Measurements from ENCODE around the gene AGTR1. TPM values are rescaled to one million over a fixed set of nuclear protein-coding genes. Genes with fewer than 3 reads are reported as not detected.

AGTR1 gene
- total RNA-seq, 1 donor, result 10.5 TPM

- H3K4me2 ChIP-seq (ENCODE audit: insufficient read depth, low read length), result no peak overlapping the region
- H4K20me1 ChIP-seq (ENCODE audit: insufficient read depth, low read length), result no peaks in the 10 kb centered on the region
- H2AFZ ChIP-seq (ENCODE audit: low read length), result no peak overlapping the region
- no peaks in the 10 kb centered on the region for H3K9me3 ChIP-seq (ENCODE audit: low read depth, low read length)
- no peaks in the 10 kb centered on the region for H3K36me3 ChIP-seq (ENCODE audit: insufficient read depth, low read length)
- no peak overlapping the region for H3K4me3 ChIP-seq (ENCODE audit: insufficient read depth, low read length)
- DNase-seq (ENCODE audit: insufficient read length, low spot score, missing footprints), result no peak
- no peaks in the 10 kb centered on the region for H3K4me1 ChIP-seq (ENCODE audit: insufficient read depth, low read length)
- no peaks in the 10 kb centered on the region for H3K79me2 ChIP-seq (ENCODE audit: insufficient read depth, low read length)
- TF ChIP-seq CTCF (IDR thresholded peaks at IDR 0.05; ENCODE audit: extremely low read depth, low read depth, low read length), result no peak
- H3K27me3 ChIP-seq (ENCODE audit: insufficient read depth, low read length), result no peaks in the 10 kb centered on the region
- H3K27ac ChIP-seq (ENCODE audit: low read depth, low read length), result no peak overlapping the region
Observed at GRCh38 chr3:148657470-148657869, 40.2 kb upstream of the AGTR1 start.

GRCh38 chr3:148659512-148659911 lies 38.2 kb upstream of the AGTR1 start:
- no peak overlapping the region for H3K4me3 ChIP-seq (ENCODE audit: insufficient read depth, low read length)
- no peak for TF ChIP-seq CTCF (IDR thresholded peaks at IDR 0.05; ENCODE audit: extremely low read depth, low read depth, low read length)

GRCh38 chr3:148680289-148680688 lies 17.4 kb upstream of the AGTR1 start:
- no peak overlapping the region for H3K4me2 ChIP-seq (ENCODE audit: insufficient read depth, low read length)
- H3K79me2 ChIP-seq (ENCODE audit: insufficient read depth, low read length), result no peaks in the 10 kb centered on the region
- DNase-seq (ENCODE audit: insufficient read length, low spot score, missing footprints), result no peak
- H3K4me1 ChIP-seq (ENCODE audit: insufficient read depth, low read length), result no peaks in the 10 kb centered on the region
- no peaks in the 10 kb centered on the region for H4K20me1 ChIP-seq (ENCODE audit: insufficient read depth, low read length)
- TF ChIP-seq CTCF (IDR thresholded peaks at IDR 0.05; ENCODE audit: extremely low read depth, low read depth, low read length), result no peak
- no peaks in the 10 kb centered on the region for H3K36me3 ChIP-seq (ENCODE audit: insufficient read depth, low read length)
- no peaks in the 10 kb centered on the region for H3K27me3 ChIP-seq (ENCODE audit: insufficient read depth, low read length)
- no peaks in the 10 kb centered on the region for H3K9me3 ChIP-seq (ENCODE audit: low read depth, low read length)
- H3K4me3 ChIP-seq (ENCODE audit: insufficient read depth, low read length), result no peak overlapping the region
- H2AFZ ChIP-seq (ENCODE audit: low read length), result no peak overlapping the region
- no peak overlapping the region for H3K27ac ChIP-seq (ENCODE audit: low read depth, low read length)

More at GRCh38 chr3:148659512-148659911, 38.2 kb upstream of the AGTR1 start:
- Histone ChIP-seq H3K9me3 (ENCODE audit: low read depth, low read length) (no peaks in the 10 kb centered on the region), H4K20me1 (ENCODE audit: insufficient read depth, low read length) (no peaks in the 10 kb centered on the region), H3K36me3 (ENCODE audit: insufficient read depth, low read length) (no peaks in the 10 kb centered on the region), H3K4me1 (ENCODE audit: insufficient read depth, low read length) (no peaks in the 10 kb centered on the region), H3K79me2 (ENCODE audit: insufficient read depth, low read length) (no peaks in the 10 kb centered on the region), H2AFZ (ENCODE audit: low read length) (no peak overlapping the region), H3K27ac (ENCODE audit: low read depth, low read length) (no peak overlapping the region), H3K27me3 (ENCODE audit: insufficient read depth, low read length) (no peaks in the 10 kb centered on the region), H3K4me2 (ENCODE audit: insufficient read depth, low read length) (no peak overlapping the region)
- no peak for DNase-seq (ENCODE audit: insufficient read length, low spot score, missing footprints)

GRCh38 chr3:148681080-148681479 lies 16.6 kb upstream of the AGTR1 start:
- Histone ChIP-seq H3K4me3 (ENCODE audit: insufficient read depth, low read length) (no peak overlapping the region), H3K27ac (ENCODE audit: low read depth, low read length) (no peak overlapping the region), H3K27me3 (ENCODE audit: insufficient read depth, low read length) (no peaks in the 10 kb centered on the region), H3K4me1 (ENCODE audit: insufficient read depth, low read length) (no peaks in the 10 kb centered on the region), H3K4me2 (ENCODE audit: insufficient read depth, low read length) (no peak overlapping the region), H4K20me1 (ENCODE audit: insufficient read depth, low read length) (no peaks in the 10 kb centered on the region), H2AFZ (ENCODE audit: low read length) (no peak overlapping the region), H3K9me3 (ENCODE audit: low read depth, low read length) (no peaks in the 10 kb centered on the region), H3K79me2 (ENCODE audit: insufficient read depth, low read length) (no peaks in the 10 kb centered on the region), H3K36me3 (ENCODE audit: insufficient read depth, low read length) (no peaks in the 10 kb centered on the region)
- DNase-seq (ENCODE audit: insufficient read length, low spot score, missing footprints), result no peak
- no peak for TF ChIP-seq CTCF (IDR thresholded peaks at IDR 0.05; ENCODE audit: extremely low read depth, low read depth, low read length)
